ENCODE results near the gene SLC36A1. TPM values are rescaled to one million over a fixed set of nuclear protein-coding genes. Genes with fewer than 3 reads are reported as not detected.

Gene SLC36A1
- total and polyA plus RNA-seq, 2 donors (not counting 3 experiments of a cell fraction or from before 2014, with no cell fraction given), result 11.8 to 14.5 TPM

DNA sequence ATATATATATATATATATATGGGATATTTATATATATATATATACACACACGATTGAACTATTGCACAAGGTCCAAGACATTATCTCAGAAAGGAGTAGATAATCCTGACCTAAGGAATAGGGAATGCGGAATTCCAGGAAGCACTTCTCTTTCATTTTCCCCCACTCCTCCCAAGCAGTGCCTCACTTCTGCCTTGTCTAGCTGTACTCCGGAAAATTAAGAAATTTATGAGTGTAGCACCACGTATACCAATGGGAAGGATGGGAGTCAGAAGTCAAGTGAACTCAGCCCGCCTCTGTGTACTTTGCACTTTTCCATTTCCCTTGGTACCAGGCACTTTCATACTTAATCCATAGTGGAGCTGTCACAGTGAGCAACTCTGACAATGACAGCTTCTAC is 10.9 kb downstream of the SLC36A1 start:
- dilution Hi-C loops (cut with MboI; ENCODE audit: extremely low pct_ligation_motif_present, low sequenced_read_pairs), result no loop called here
- H2AFZ ChIP-seq (ENCODE audit: low read depth, low read length), result no peak overlapping the region
- H4K20me1 ChIP-seq (replicated peaks; ENCODE audit: control insufficient read depth, extremely low read depth, insufficient read depth, low read length), result no peaks in the 10 kb centered on the region
- CTCF ChIA-PET, result interaction anchor here (6.0 kb wide), 1 partner anchor 10 kb away, joined by 49 read pairs; the partner anchor contains the start of gene SLC36A1
- H3K4me2 ChIP-seq (ENCODE audit: insufficient read depth, low read length), result no peak overlapping the region
- no peaks in the 10 kb centered on the region for H3K4me1 ChIP-seq (ENCODE audit: control insufficient read depth, extremely low read depth, insufficient read depth, low read length)
- no peak overlapping the region for H3K4me3 ChIP-seq (replicated peaks in 1 of 3; ENCODE audit: insufficient read depth in 1 of 3, low read depth in 1 of 3, low read length in 3 of 3)
- H3K9ac ChIP-seq (replicated peaks; ENCODE audit: extremely low read depth, insufficient read depth, low read length), result no peak overlapping the region
- no peaks in the 10 kb centered on the region for H3K9me1 ChIP-seq (replicated peaks; ENCODE audit: control insufficient read depth, extremely low read depth, insufficient read depth, low read length)
- no peaks in the 10 kb centered on the region for H3K27me3 ChIP-seq (ENCODE audit: control insufficient read depth in 2 of 2, insufficient read depth in 2 of 2, low read length in 2 of 2)
- no peaks in the 10 kb centered on the region for H3K9me3 ChIP-seq (replicated peaks; ENCODE audit: control insufficient read depth, insufficient read depth, low read length)
- no peak for DNase-seq (ENCODE audit: low read depth, low spot score)
- TF ChIP-seq POLR2A (IDR thresholded peaks at IDR 0.05; ENCODE audit: low read depth, low read length), result no peak
- TF ChIP-seq, protein P1, sequence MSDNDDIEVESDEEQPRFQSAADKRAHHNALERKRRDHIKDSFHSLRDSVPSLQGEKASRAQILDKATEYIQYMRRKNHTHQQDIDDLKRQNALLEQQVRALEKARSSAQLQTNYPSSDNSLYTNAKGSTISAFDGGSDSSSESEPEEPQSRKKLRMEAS (IDR thresholded peaks at IDR 0.05; ENCODE audit: insufficient read depth, insufficient read length), result no peak
- TF ChIP-seq, protein P2, sequence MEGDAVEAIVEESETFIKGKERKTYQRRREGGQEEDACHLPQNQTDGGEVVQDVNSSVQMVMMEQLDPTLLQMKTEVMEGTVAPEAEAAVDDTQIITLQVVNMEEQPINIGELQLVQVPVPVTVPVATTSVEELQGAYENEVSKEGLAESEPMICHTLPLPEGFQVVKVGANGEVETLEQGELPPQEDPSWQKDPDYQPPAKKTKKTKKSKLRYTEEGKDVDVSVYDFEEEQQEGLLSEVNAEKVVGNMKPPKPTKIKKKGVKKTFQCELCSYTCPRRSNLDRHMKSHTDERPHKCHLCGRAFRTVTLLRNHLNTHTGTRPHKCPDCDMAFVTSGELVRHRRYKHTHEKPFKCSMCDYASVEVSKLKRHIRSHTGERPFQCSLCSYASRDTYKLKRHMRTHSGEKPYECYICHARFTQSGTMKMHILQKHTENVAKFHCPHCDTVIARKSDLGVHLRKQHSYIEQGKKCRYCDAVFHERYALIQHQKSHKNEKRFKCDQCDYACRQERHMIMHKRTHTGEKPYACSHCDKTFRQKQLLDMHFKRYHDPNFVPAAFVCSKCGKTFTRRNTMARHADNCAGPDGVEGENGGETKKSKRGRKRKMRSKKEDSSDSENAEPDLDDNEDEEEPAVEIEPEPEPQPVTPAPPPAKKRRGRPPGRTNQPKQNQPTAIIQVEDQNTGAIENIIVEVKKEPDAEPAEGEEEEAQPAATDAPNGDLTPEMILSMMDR (IDR thresholded peaks at IDR 0.05; ENCODE audit: extremely low read depth in 1 of 2, insufficient read depth in 1 of 2, low read depth in 1 of 2, low read length in 2 of 2), result no peak
- no peak for TF ChIP-seq GATA2 (IDR thresholded peaks at IDR 0.05; ENCODE audit: insufficient read depth, insufficient read length, low read depth, low read length)
- no peak for TF ChIP-seq JUN (IDR thresholded peaks at IDR 0.05; ENCODE audit: borderline replicate concordance, insufficient read depth, insufficient read length, low read depth)
- TF ChIP-seq EZH2 (IDR thresholded peaks at IDR 0.05; ENCODE audit: borderline replicate concordance, low read depth, low read length, severe bottlenecking), result no peak
- no peak for TF ChIP-seq POLR2AphosphoS5 (IDR thresholded peaks at IDR 0.05; ENCODE audit: insufficient read depth, low read depth, low read length)
- no peak for TF ChIP-seq MYC (IDR thresholded peaks at IDR 0.05; ENCODE audit: low read depth, low read length)
- no peak for TF ChIP-seq FOS (IDR thresholded peaks at IDR 0.05; ENCODE audit: borderline replicate concordance, insufficient read depth, low read length)
- BruUV-seq (replicated peaks), result no TSS peak
- no peak overlapping the region for H3K27ac ChIP-seq (ENCODE audit: insufficient read depth, low read depth, low read length)
- H3K79me2 ChIP-seq (ENCODE audit: control insufficient read depth, insufficient read depth, low read length), result no peaks in the 10 kb centered on the region
- H3K36me3 ChIP-seq (ENCODE audit: control insufficient read depth in 2 of 2, extremely low read depth in 1 of 2, insufficient read depth in 2 of 2, low read length in 2 of 2), result no peaks in the 10 kb centered on the region
- POLR2A ChIA-PET, result no interaction called here
- FAIRE-seq, result no peak
- intact Hi-C loops (cut with micrococcal nuclease), result no loop called here

All from endothelial cell of umbilical vein (primary cell).